Iris pigment epithelial cell (primary cell): ENCODE measurements around the gene RBPMS2.
"Not testable (repeated sequence)": the region's sequence is repeated elsewhere in the genome, so short reads cannot be mapped to it uniquely, and the experiment has no call there.

Experiments
- DNase-seq: peaks from one replicate; pipeline ENCODE4 v3.0.0-alpha.2; 2011; ENCODE audit warnings: low read depth

Gene RBPMS2

DNA sequence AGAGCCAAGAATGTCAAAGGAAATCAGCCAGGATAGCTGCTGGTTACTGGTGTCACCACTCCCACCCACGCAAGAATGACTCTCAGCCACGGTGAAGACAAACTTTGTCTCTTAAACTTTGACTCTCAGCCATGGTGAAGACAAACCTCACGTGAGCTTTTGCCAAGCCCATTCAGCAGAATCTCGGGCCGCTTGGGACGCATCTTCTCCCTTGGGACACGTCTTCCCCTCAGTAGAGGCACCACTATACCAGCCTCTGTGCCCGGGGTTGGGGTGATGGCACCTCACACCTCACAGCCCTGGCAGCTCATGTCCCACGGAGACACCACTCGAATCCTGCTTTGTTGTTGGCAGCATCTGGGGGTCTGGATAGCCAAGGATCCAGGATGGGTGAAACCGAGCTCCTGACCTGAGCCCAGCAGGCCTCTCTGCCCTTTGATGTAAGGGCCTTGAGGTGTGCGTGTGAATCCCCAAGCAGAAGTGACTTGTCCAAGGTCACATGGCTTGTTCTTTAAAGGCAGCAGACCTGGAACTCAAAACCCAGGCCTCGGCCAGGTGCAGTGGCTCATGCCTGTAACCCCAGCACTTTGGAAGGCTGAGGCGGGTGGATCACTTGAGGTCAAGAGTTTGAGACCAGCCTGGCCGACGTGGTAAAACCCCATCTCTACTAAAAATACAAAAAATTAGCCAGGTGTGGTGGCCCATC is 21.8 kb downstream of the RBPMS2 start:
- no peak for DNase-seq

GRCh38 chr15:64751464-64751863 is 23.9 kb downstream of the RBPMS2 start:
- DNase-seq, result no peak

DNA sequence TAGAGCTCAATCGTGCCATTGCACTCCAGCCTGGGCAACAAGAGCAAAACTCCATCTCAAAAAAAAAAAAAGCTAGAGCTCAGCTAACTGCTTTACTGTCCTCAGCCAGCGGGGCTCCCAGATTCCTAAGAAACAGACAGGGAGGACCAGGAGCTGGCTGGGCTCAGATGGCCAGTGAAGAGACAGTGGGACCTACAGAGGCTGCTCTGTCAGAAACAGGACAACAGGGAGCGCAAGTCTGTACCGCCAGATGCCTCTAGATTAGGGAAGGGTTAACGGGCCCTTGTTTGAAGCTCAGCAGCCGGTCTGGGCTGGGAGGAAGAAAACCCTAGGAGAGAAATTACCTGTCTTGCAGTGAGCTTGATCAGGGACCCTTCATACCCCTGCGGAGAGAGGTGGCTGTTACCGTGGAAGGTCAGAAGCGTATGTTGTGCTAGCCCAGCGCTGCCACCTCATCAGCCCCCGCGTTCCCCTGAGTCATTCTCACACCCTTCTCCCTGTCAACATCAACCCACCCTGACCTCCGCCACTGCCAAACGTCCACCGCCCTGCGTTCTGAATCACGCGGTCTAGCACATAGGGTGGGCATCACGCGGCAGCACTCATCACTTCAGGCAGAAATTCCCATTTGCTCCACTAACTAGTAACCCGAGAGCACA is 25.3 kb downstream of the RBPMS2 start:
- peak; percentile 7 for DNase-seq

- peak; percentile 66 for DNase-seq
Observed at GRCh38 chr15:64749167-64749566, 26.2 kb downstream of the RBPMS2 start.

GRCh38 chr15:64748251-64748650 is 27.1 kb downstream of the RBPMS2 start:
- DNase-seq, result no peak

- DNase-seq, result no peak
Observed at GRCh38 chr15:64747578-64747977, 27.8 kb downstream of the RBPMS2 start.

DNA sequence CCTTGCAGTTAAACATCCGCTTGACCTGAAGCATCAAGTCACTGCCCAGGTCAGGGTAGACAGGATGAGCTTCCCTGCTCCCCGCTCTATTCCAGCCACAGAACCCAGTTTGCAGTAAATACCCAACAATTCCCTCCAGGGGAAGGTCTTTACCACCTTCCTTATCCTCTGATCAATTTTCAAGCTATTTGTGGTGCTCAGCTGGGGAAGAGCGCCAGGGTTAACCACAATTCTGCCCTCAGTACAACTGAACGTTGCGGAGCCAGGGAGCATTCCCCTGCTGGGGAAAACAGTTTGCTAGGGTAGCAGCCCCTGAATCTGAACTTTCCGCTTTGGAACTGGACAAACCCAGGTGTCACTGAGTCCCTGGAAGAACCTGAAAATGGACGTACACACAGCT is 28.5 kb downstream of the RBPMS2 start:
- DNase-seq, result no peak

GRCh38 chr15:64746356-64746755 is 29.0 kb downstream of the RBPMS2 start:
- DNase-seq, result no peak

- DNase-seq, result no peak
Observed at GRCh38 chr15:64743691-64744090, 31.7 kb downstream of the RBPMS2 start.

DNA sequence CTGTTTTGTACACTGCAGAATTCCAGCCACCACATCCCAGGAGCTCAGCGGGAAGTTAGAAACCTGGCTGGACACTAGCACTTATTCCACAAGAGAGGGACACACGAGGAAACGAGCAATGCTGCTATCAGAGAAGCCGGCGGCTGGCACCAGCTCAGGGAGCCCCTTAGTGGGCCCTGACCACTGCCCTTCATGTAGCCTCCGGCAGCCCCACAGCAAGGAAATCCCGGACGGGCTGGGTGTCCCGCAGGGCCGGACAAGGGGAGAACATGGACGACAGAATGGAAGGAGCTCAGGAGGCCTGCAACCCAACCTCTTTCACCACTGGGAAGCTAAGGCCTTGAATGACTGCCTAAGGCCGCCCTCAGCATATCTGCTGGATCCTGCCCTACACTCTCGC is 32.5 kb downstream of the RBPMS2 start:
- no peak for DNase-seq

GRCh38 chr15:64742385-64742784 is 33.0 kb downstream of the RBPMS2 start:
- DNase-seq, result no peak

DNA sequence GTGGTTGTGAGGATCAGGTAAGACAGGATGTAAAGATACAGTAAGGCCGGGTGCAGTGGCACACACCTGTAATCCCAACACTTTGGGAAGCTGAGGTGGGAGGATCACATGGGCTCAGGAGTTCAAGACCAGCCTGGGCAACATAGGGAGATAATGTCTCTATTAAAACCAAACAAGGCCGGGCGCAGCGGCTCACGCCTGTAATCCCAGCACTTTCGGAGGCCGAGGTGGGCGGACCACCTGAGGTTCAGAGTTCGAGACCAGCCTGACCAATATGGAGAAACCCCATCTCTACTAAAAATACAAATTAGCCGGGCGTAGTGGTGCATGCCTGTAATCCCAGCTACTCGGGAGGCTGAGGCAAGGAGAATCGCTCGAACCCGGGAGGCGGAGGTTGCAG is 33.7 kb downstream of the RBPMS2 start:
- not testable (repeated sequence) for DNase-seq

GRCh38 chr15:64740311-64741170 is 34.8 kb downstream of the RBPMS2 start:
- DNase-seq, result peak; percentile 82

DNA sequence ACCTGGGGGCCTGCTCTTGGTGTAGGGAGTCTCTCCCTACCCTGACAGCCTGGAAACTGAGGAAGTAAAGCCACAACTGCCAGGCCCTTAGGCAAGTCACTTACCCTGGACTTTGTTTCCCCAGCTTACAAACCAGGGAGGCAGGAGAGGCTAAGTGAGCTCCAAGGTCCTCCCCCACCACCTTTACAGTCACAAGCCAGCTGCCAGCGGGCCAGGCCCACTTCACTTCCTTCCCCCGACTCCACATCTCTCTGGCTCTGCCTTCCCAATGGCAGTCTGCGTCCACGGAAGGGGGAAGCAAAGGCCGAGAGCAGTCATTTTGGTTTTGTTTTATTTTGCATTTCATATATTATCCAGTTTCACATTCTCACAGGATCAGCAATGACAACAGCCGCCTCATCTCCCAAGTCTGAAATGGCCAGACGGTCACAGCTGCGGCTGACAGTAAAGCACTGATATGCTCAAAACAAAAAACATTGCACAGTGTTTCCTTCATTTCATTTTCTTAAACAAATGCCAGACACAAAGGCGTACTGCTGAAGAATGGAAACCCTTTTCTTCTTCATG is 35.7 kb downstream of the RBPMS2 start:
- DNase-seq, result no peak

GRCh38 chr15:64739156-64739555 is 36.2 kb downstream of the RBPMS2 start:
- peak; percentile 15 for DNase-seq

GRCh38 chr15:64738226-64739095 is 36.9 kb downstream of the RBPMS2 start:
- no peak for DNase-seq

DNA sequence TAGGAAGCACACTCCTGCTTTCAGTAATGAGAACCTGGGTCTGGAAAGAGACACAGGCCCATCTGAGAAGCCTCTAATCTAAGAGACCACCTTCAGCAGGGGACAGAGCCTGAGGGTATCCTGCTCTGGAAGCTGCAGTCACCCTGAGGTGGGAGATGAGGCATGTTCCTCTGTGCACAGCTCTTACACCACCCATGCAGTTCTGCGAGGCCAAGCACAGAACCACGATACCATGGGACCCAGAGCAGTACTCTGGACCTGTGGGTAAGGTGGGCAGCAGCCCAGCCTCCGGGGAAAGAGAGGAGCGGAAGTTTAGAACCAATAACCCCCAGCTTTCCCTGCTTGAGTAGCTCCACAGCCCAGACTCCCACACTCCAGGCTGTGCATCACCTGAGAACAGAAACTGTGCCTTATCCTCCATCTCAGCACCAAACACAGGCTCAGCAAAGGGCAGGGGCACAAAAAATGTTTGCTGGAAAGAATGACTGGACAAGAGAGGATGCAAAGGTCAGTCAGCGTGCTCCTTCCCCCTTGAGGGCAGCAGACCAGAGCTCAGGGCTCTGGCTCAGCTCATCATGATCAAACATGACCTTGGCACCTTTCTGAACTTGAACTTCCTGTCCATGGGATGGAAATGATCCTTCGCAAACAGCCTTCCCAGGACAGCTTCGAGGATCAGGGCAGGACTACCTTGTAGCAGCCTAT is 43.1 kb downstream of the RBPMS2 start:
- DNase-seq, result no peak

DNA sequence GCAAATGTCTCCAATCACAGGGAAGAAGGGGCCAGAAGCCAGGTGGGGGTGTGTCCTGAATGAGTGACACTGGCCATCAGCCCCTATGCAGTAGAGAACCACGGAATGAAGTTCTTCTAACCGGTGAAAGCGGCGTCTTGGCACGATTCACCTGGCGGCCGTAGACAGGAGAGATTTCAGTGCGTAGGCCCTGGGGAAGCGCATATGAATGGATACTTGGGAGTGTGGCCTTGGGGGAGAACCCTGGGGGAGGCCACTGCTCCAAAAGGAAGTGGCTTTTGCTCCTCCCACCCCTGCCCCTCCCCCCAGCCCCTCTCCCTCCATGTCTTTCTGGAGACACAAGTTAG is 43.6 kb downstream of the RBPMS2 start:
- DNase-seq, result no peak

- DNase-seq, result peak; percentile 59
Observed at GRCh38 chr15:64731012-64731804, 44.2 kb downstream of the RBPMS2 start.

DNA sequence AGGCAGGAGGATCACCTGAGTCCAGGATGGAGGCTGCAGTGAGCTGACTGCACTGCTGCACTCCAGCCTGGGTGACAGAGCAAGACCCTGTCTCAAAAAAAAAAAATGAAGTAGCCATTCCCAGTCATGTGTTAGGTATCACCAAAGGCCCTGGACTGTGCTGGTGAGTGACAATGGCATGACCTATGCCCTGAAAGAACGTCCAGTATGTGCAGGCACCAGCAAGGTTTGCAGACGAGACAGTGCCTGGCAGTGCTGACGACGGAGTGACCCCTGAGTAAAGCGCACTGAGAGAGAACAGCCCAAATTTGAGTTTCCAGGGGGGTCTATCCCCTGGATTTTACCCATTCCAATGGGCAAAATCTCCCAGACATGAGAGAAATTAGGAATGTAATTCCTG is 45.2 kb downstream of the RBPMS2 start:
- DNase-seq, result no peak
